NT2/D1 (cell line): Measurements from ENCODE around the gene CEMIP.

Experiments used
- SUZ12 ChIP-seq: IDR thresholded peaks from 2 replicates; pipeline ENCODE4 v1.6.1; 2011; ENCODE audit not compliant: insufficient read length, insufficient read depth; ENCODE audit errors: extremely low read depth
- YY1 ChIP-seq: IDR thresholded peaks from 2 replicates; pipeline ENCODE4 v1.6.1; 2011; ENCODE audit not compliant: insufficient read length, insufficient read depth

- no peak for TF ChIP-seq SUZ12
- TF ChIP-seq YY1, result no peak
These were observed 2.6 kb upstream of the CEMIP start for GRCh38 chr15:80776420-80777045.
